Thoracic aorta (tissue), 2 donors: ENCODE data around the gene ZNF282. TPM values are rescaled to one million over a fixed set of nuclear protein-coding genes. Genes with fewer than 3 reads are reported as not detected.

ENCODE experiments used
- ATAC-seq: fragments of 150-250 bp; one replicate; pipeline ENCODE4 v1.8.0; 2017; ENCODE audit warnings: low read depth; ENCODE audit not compliant: insufficient number of reproducible peaks, low FRiP score
- DNase-seq: peaks from one replicate; pipeline ENCODE4 v3.0.0-alpha.2; 2020; ENCODE audit warnings: low spot score
- H3K27ac ChIP-seq, 2 donors: fragments of 200-600 bp; sonication (generic); 1 replicate in 1 of 2; 2 replicates in 1 of 2; pipeline ENCODE4 v1.5.1; 2016; ENCODE audit warnings: mild to moderate bottlenecking in 2 of 2, moderate library complexity in 2 of 2
- H3K27me3 ChIP-seq: fragments of 200-600 bp; sonication (generic); replicated peaks from 2 replicates; pipeline ENCODE4 v1.6.0; 2016; ENCODE audit warnings: mild to moderate bottlenecking; ENCODE audit not compliant: insufficient read depth
- H3K36me3 ChIP-seq: fragments of 200-600 bp; sonication (generic); one replicate; pipeline ENCODE4 v1.5.1; 2016
- H3K4me1 ChIP-seq, 2 donors: fragments of 200-600 bp; sonication (generic); 1 replicate in 1 of 2; 2 replicates in 1 of 2; pipeline versions ENCODE4 v1.5.1 to v1.6.0; 2016; ENCODE audit warnings: low read depth in 2 of 2, mild to moderate bottlenecking in 1 of 2; ENCODE audit not compliant: control insufficient read depth in 1 of 2
- H3K4me3 ChIP-seq: fragments of 200-600 bp; sonication (generic); 2 replicates; pipeline ENCODE4 v1.5.1; 2016; ENCODE audit warnings: mild to moderate bottlenecking
- H3K9me3 ChIP-seq: fragments of 200-600 bp; sonication (generic); 2 replicates; pipeline ENCODE4 v1.5.1; 2016
- CTCF ChIP-seq: fragments of 200-600 bp; sonication (generic); IDR thresholded peaks from one replicate; pipeline ENCODE4 v1.5.1; 2019; ENCODE audit warnings: antibody characterized with exemption
- total RNA-seq, 2 donors: library from RNA; depleted of rRNA; stranded (reverse); fragments of >200 nt; gene quantifications; one replicate each; pipeline versions ENCODE4 v1.1.0 to v1.2.3, GENCODE V29; 2016

The ZNF282 gene
- total RNA-seq, 2 donors from 2014 or later = 11.1 to 20.7 TPM

- H3K36me3 ChIP-seq = peaks cover 5% of the 10 kb centered on the region
- ATAC-seq = no peak
- peaks cover 5 to 11% of the 10 kb centered on the region in 2 donors for H3K4me1 ChIP-seq
- H3K27ac ChIP-seq = no peak overlapping the region
- no peaks in the 10 kb centered on the region for H3K27me3 ChIP-seq
- no peaks in the 10 kb centered on the region for H3K9me3 ChIP-seq
- no peak for DNase-seq
- no peak for TF ChIP-seq CTCF
- H3K4me3 ChIP-seq = no peak overlapping the region
Observed at GRCh38 chr7:149153346-149153745, 42.0 kb upstream of the ZNF282 start.

DNA sequence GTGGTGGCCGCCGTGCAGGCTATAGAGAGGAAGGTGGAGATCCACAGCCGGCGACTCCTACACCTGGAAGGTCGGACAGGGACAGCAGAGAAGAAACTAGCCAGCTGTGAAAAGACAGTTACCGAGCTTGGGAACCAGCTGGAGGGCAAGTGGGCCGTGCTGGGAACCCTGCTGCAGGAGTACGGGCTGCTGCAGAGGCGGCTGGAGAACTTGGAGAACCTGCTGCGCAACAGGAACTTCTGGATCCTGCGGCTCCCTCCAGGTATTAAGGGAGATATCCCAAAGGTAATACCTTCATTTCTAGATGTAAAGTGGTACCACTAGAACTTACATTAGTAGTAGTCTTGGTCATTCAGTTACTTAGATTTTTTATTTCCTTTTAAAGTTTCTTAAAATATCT, 41.3 kb upstream of the ZNF282 start:
- ATAC-seq (no peak), DNase-seq (no peak)
- H3K36me3 ChIP-seq = peaks cover 5% of the 10 kb centered on the region
- no peak overlapping the region for H3K27ac ChIP-seq
- H3K4me1 ChIP-seq = peaks cover 0 to 5% of the 10 kb centered on the region in 2 donors
- TF ChIP-seq CTCF = no peak
- no peaks in the 10 kb centered on the region for H3K9me3 ChIP-seq
- no peaks in the 10 kb centered on the region for H3K27me3 ChIP-seq
- H3K4me3 ChIP-seq = no peak overlapping the region

DNA sequence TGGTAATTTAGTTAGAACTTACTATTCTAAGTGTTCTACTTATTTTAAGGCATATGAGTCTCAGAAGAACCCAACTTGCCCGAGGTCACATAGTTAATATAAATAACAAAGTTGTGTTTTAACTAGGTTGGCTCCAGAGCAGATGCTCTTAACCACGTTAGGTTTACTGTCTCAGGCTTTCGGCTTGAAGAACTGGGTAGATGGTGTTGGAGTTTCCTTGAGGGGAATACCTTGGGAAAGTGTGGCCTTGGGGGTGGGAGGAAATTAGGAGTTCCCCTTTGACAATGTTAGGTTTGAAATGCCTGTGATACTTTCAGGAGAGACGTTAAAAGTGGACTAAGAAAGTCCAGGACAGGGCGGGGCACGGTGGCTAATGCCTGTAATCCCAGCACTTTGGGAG, 38.4 kb upstream of the ZNF282 start:
- Histone ChIP-seq H3K4me3 (no peak overlapping the region), H3K4me1 (no peaks in the 10 kb centered on the region), H3K36me3 (peaks cover 5% of the 10 kb centered on the region), H3K27ac (no peak overlapping the region), H3K27me3 (no peaks in the 10 kb centered on the region), H3K9me3 (no peaks in the 10 kb centered on the region)
- ATAC-seq (no peak), DNase-seq (no peak)
- TF ChIP-seq CTCF = no peak

GRCh38 chr7:149161241-149161848, 34.0 kb upstream of the ZNF282 start:
- no peak for ATAC-seq
- Histone ChIP-seq H3K9me3 (no peaks in the 10 kb centered on the region), H3K27me3 (no peaks in the 10 kb centered on the region), H3K4me3 (no peak overlapping the region), H3K4me1 (no peaks in the 10 kb centered on the region), H3K27ac (no peak overlapping the region), H3K36me3 (peaks cover 26% of the 10 kb centered on the region)
- TF ChIP-seq CTCF = no peak
- DNase-seq = no peak

- DNase-seq (no peak), ATAC-seq (no peak)
- H3K4me3 ChIP-seq = no peak overlapping the region
- H3K9me3 ChIP-seq = no peaks in the 10 kb centered on the region
- peaks cover 37% of the 10 kb centered on the region for H3K36me3 ChIP-seq
- H3K4me1 ChIP-seq = no peaks in the 10 kb centered on the region
- H3K27ac ChIP-seq = no peak overlapping the region
- no peak for TF ChIP-seq CTCF
- no peaks in the 10 kb centered on the region for H3K27me3 ChIP-seq
Observed at GRCh38 chr7:149166142-149166541, 29.2 kb upstream of the ZNF282 start.
